ENCODE measurements around the gene NTSR1.

NTSR1 gene

GRCh38 chr20:62806383-62807050 is 97.9 kb downstream of the NTSR1 start:
- DNase-seq: no peak

GRCh38 chr20:62807444-62808210 is 99.0 kb downstream of the NTSR1 start:
- DNase-seq: no peak

- DNase-seq: peak; percentile 30
Measured at GRCh38 chr20:62808211-62808865, 99.7 kb downstream of the NTSR1 start.

- DNase-seq: no peak
Measured at GRCh38 chr20:62809530-62810428, 101.1 kb downstream of the NTSR1 start.

GRCh38 chr20:62811320-62811719 is 102.7 kb downstream of the NTSR1 start:
- DNase-seq: no peak

- DNase-seq: no peak
Measured at GRCh38 chr20:62811720-62812119, 103.1 kb downstream of the NTSR1 start.

Measured in NCI-H69 (cell line).